Measurements from ENCODE around the gene SLC28A3. TPM values are rescaled to one million over a fixed set of nuclear protein-coding genes. Genes with fewer than 3 reads are reported as not detected.

The SLC28A3 gene
- total RNA-seq, 4 donors from 2014 or later = 0.23 TPM; not detected in 3

DNA sequence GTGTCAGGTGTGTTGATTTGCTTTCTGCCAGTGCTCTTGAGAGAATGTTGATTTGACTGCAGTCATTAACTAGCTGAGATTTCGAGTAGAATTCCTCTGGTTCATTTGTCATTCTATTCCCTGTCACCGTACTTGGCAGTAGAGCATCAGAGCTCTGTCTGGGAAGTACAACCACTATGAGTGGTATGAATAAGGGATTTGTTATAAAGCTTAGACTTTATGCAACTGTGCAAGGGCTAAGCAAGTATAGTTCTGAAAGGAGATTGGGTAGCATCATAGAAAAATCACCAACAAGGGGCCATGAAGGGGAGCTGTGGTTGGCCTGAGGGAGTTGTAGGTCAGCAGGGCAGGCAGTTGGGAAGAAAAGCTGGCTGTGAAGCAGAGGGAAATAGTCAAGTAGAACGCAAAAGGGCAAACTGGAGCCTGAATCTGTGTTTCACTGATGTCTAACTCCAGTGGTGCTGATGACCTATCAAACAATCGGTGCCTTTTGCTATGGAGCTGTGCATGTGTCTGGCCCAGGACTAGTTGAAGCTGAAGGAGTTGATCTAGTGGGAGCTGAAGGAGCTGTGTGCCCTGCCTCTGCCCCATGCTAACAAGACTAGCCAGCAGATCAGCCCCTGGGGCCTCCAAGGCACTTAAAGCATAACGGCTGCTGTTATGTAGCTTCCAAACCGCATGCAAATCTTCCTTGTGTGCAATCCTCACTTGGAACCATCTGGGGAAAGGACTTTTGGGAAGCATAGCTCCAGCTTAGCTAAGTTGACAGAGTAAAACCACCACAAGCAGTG, 110.0 kb downstream of the SLC28A3 start:
- in situ Hi-C loops (cut with MboI; ENCODE audit: low sequenced_read_pairs in 4 of 4) = no loop called here
- intact Hi-C loops (cut with DNase I; ENCODE audit: low total_unique reads) = no loop called here
- Histone ChIP-seq H3K9me3 (no peaks in the 10 kb centered on the region), H3K27me3 (no peaks in the 10 kb centered on the region), H3K27ac (no peak overlapping the region), H3K4me3 (no peak overlapping the region), H3K4me1 (no peaks in the 10 kb centered on the region), H3K36me3 (no peaks in the 10 kb centered on the region)
- TF ChIP-seq, protein P1, sequence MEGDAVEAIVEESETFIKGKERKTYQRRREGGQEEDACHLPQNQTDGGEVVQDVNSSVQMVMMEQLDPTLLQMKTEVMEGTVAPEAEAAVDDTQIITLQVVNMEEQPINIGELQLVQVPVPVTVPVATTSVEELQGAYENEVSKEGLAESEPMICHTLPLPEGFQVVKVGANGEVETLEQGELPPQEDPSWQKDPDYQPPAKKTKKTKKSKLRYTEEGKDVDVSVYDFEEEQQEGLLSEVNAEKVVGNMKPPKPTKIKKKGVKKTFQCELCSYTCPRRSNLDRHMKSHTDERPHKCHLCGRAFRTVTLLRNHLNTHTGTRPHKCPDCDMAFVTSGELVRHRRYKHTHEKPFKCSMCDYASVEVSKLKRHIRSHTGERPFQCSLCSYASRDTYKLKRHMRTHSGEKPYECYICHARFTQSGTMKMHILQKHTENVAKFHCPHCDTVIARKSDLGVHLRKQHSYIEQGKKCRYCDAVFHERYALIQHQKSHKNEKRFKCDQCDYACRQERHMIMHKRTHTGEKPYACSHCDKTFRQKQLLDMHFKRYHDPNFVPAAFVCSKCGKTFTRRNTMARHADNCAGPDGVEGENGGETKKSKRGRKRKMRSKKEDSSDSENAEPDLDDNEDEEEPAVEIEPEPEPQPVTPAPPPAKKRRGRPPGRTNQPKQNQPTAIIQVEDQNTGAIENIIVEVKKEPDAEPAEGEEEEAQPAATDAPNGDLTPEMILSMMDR (IDR thresholded peaks at IDR 0.05 in 4 of 5, conservative IDR thresholded peaks at IDR 0.05 in 1 of 5) = no peak
- TF ChIP-seq POLR2A (IDR thresholded peaks at IDR 0.05) = no peak
- no peak for DNase-seq
- ATAC-seq = no peak

DNA sequence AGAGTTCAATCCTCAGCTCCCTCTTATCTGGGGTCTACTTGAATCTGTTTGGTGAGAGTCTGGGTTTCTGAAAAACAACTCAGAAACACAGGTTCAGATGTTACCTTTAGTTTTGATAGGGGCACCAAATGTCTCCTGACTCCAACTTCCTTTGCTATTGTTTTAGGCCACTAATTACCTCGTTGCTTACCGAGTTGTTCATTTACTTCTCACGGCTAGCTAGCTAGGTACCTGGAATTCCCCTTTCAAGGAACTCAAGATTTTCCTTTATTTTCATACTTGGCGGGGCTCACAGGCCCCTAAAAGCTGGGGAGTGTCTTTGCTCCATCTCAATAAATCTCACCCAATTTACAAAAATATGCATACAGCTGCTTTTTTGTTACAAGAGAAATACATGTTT, 111.4 kb downstream of the SLC28A3 start:
- no peaks in the 10 kb centered on the region for H3K4me1 ChIP-seq
- no peak overlapping the region for H3K27ac ChIP-seq
- H3K27me3 ChIP-seq = no peaks in the 10 kb centered on the region
- no peak overlapping the region for H3K4me3 ChIP-seq
- H3K9me3 ChIP-seq = no peaks in the 10 kb centered on the region
- intact Hi-C loops (cut with DNase I; ENCODE audit: low total_unique reads) (no loop called here), in situ Hi-C loops (cut with MboI; ENCODE audit: low sequenced_read_pairs in 4 of 4) (no loop called here)
- no peak for ATAC-seq
- DNase-seq = no peak
- no peak for TF ChIP-seq POLR2A (IDR thresholded peaks at IDR 0.05)
- no peaks in the 10 kb centered on the region for H3K36me3 ChIP-seq

DNA sequence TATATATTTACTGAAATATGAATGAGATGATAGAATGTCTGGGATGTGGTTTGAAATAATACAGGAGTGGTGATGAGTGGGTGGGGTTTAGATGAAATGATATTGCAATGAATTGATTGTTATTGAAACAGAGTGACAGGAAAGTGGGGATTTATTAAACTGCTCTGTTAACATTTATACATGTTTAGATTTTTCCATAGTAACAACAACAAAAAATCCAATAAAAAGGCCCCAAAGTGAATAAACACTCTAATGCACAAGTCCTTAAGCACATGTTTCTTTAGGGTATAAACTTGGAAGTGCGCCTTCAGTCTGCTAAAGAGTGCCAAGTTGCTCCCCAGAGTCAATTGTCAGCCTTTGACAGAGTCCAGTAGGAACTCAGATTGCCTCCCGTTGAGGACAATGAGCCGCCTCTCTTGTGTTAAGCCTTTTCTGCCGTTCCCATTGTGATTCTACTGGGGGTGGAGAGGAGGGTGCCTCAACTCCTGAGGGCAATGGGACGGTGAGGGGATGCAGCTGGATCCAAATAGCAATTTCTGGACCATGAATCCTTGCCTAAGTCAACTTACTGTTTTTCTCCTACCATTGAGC, 112.3 kb downstream of the SLC28A3 start:
- Histone ChIP-seq H3K4me3 (no peak overlapping the region), H3K27me3 (no peaks in the 10 kb centered on the region), H3K9me3 (no peaks in the 10 kb centered on the region), H3K4me1 (no peaks in the 10 kb centered on the region), H3K27ac (no peak overlapping the region), H3K36me3 (no peaks in the 10 kb centered on the region)
- DNase-seq (no peak), ATAC-seq (no peak)
- intact Hi-C loops (cut with DNase I; ENCODE audit: low total_unique reads) = no loop called here
- in situ Hi-C loops (cut with MboI; ENCODE audit: low sequenced_read_pairs in 4 of 4) = no loop called here
- TF ChIP-seq, protein P1 (IDR thresholded peaks at IDR 0.05 in 4 of 5, conservative IDR thresholded peaks at IDR 0.05 in 1 of 5) = no peak
- no peak for TF ChIP-seq POLR2A (IDR thresholded peaks at IDR 0.05)

DNA sequence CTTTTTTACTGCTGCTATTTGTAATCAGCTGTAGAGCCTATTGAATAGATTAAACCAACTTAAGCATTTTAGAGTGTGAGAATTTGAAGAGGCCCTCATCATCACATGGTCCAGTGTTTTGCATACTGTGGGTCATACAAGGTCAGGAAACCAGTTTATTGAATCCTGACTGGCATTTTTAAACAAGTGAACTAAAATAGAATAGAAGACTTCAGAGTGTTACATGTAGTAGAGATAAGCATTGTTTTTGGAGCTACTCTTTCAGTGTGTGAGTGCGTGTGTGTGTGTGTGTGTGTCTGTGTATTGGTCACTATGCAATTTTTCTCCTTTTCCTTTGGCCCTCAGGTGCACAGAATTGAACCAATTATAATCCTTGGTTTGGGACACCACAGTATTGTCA, 114.4 kb downstream of the SLC28A3 start:
- in situ Hi-C loops (cut with MboI; ENCODE audit: low sequenced_read_pairs in 4 of 4) = no loop called here
- Histone ChIP-seq H3K36me3 (no peaks in the 10 kb centered on the region), H3K4me1 (no peaks in the 10 kb centered on the region), H3K9me3 (no peaks in the 10 kb centered on the region), H3K4me3 (no peak overlapping the region), H3K27me3 (no peaks in the 10 kb centered on the region), H3K27ac (no peak overlapping the region)
- intact Hi-C loops (cut with DNase I; ENCODE audit: low total_unique reads) = no loop called here
- DNase-seq (no peak), ATAC-seq (no peak)
- TF ChIP-seq, protein P1 (IDR thresholded peaks at IDR 0.05 in 4 of 5, conservative IDR thresholded peaks at IDR 0.05 in 1 of 5) = no peak
- TF ChIP-seq POLR2A (IDR thresholded peaks at IDR 0.05) = no peak
